ENCODE data around the gene VPS37B.
"Not testable (repeated sequence)": the region's sequence is repeated elsewhere in the genome, so short reads cannot be mapped to it uniquely, and the experiment has no call there.

The VPS37B gene

GRCh38 chr12:122895704-122896636 is at the start of gene VPS37B:
Gene VPS37B, minus strand, starts transcription at chr12:122896124. Its CDS starts 62 bp downstream, at chr12:122896062.
- DNase-seq, result peak; percentile 55 to 90

GRCh38 chr12:122944605-122945592 is 49.0 kb upstream of the VPS37B start:
- peak; percentile 94 to 97 for DNase-seq

- no peak for DNase-seq
Observed at GRCh38 chr12:122943196-122943595, 47.3 kb upstream of the VPS37B start.

- no peak for DNase-seq
Observed at GRCh38 chr12:122942637-122943036, 46.7 kb upstream of the VPS37B start.

- DNase-seq, result not testable (repeated sequence)
Observed at GRCh38 chr12:122941351-122941750, 45.4 kb upstream of the VPS37B start.

- no peak for DNase-seq
Observed at GRCh38 chr12:122939125-122939524, 43.2 kb upstream of the VPS37B start.

GRCh38 chr12:122937622-122938091 is 41.7 kb upstream of the VPS37B start:
- DNase-seq, result peak in 1 of 2 experiments; percentile 28

- no peak for DNase-seq
Observed at GRCh38 chr12:122935318-122935717, 39.4 kb upstream of the VPS37B start.

- DNase-seq, result peak in 1 of 2 experiments; percentile 25
Observed at GRCh38 chr12:122934722-122935121, 38.8 kb upstream of the VPS37B start.

- DNase-seq, result no peak
Observed at GRCh38 chr12:122932207-122932606, 36.3 kb upstream of the VPS37B start.

GRCh38 chr12:122929812-122930211 is 33.9 kb upstream of the VPS37B start:
- DNase-seq, result no peak

GRCh38 chr12:122929148-122929538 is 33.2 kb upstream of the VPS37B start:
- no peak for DNase-seq

GRCh38 chr12:122928404-122929147 is 32.7 kb upstream of the VPS37B start:
- DNase-seq, result no peak

- DNase-seq, result no peak
Observed at GRCh38 chr12:122927756-122928403, 32.0 kb upstream of the VPS37B start.

GRCh38 chr12:122921917-122922316 is 26.0 kb upstream of the VPS37B start:
- no peak for DNase-seq

- DNase-seq, result no peak
Observed at GRCh38 chr12:122920687-122921086, 24.8 kb upstream of the VPS37B start.

- DNase-seq, result no peak
Observed at GRCh38 chr12:122918827-122919226, 22.9 kb upstream of the VPS37B start.

GRCh38 chr12:122917507-122918121 is 21.7 kb upstream of the VPS37B start:
- no peak for DNase-seq

GRCh38 chr12:122909442-122910288 is 13.7 kb upstream of the VPS37B start:
- DNase-seq, result no peak

GRCh38 chr12:122908915-122909314 is 13.0 kb upstream of the VPS37B start:
- no peak for DNase-seq
